ENCODE results near the gene SPG21.

The SPG21 gene

GRCh38 chr15:64991536-64992135 is 1.9 kb upstream of the SPG21 start:
- no peak for DNase-seq (ENCODE audit: low read depth)

DNA sequence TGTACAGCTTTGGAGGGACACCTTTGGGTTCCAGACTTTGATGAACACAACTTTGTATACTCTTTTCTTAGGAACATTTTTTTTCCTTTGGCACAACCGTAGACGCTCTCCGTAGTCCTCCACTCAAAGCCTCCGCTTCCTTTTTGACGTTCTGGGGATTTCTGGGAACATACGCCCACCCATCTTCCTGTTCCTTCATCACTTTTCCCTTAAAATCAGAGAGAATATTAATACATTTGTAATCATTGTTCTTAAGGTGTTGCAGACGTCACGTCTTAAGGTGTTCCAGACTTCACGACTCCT is 405 bp upstream of the SPG21 start:
- no peak for DNase-seq (ENCODE audit: low read depth)

GRCh38 chr15:64987136-64987535 is 2.6 kb downstream of the SPG21 start:
- DNase-seq (ENCODE audit: low read depth) = no peak

- DNase-seq (ENCODE audit: low read depth) = no peak
Observed at GRCh38 chr15:64985366-64986033, 4.2 kb downstream of the SPG21 start.

GRCh38 chr15:64982472-64982871 is 7.2 kb downstream of the SPG21 start:
- no peak for DNase-seq (ENCODE audit: low read depth)

GRCh38 chr15:64981812-64982431 is 7.8 kb downstream of the SPG21 start:
- DNase-seq (ENCODE audit: low read depth) = no peak

DNA sequence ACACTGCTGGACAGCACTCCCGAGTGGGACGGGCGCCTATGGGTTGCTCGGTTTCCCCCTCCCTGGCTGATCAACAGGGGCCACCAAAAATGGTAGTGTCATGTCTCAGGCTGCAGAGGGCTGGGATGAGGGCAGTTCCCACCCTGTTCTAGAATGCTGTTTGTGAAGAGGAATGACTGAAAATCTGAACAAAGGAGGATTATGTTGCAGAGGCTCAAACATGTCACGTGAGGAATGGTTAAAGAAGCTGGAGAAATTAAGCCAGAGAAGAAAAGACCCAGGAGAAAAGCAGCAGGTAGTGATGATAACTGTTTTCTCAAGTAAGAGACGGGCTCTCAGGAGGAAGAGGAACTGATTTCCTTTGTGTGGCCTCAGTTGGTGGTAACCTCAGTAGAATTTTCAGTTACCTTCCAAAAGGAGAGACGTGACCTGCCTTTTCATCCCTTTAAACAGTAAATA is 10.4 kb downstream of the SPG21 start:
- no peak for DNase-seq (ENCODE audit: low read depth)

- no peak for DNase-seq (ENCODE audit: low read depth)
Observed at GRCh38 chr15:64975390-64975789, 14.3 kb downstream of the SPG21 start.

DNA sequence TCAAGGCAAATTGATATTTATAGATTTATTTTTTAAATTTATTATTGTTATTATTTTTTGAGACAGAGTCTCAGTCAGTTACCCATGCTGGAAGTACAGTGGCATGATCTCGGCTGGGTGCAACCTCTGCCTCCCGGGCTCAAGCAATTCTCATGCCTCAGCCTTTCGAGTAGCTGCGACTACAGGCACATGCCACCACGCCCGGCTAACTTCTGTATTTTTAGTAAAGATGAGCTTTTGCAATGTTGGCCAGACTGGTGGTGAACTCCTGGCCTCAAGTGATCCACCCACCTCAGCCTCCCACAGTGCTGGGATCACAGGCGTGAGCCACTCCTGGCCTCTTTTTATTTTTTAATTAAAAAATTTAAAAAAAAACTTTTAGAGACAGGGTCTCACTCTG is 19.0 kb downstream of the SPG21 start:
- DNase-seq (ENCODE audit: low read depth) = no peak

DNA sequence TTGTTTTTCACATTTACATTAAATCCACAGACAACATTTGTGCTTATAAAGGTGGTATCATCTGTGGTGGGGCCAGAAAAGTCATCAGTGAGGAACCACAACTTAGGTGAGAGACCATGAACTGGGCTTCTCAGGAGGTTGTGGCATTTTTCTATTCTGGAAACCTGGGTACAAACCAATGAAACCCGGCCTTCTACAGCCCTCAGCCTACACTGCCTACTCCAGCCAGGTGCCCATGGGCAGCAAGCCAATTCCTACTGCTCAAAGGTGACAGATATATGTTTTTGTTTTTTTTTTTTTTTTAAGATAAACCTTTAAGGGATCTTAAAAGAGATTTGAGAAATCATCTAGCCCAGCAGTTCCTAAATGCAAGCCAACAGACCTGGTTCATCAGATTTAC is 20.3 kb downstream of the SPG21 start:
- no peak for DNase-seq (ENCODE audit: low read depth)

DNA sequence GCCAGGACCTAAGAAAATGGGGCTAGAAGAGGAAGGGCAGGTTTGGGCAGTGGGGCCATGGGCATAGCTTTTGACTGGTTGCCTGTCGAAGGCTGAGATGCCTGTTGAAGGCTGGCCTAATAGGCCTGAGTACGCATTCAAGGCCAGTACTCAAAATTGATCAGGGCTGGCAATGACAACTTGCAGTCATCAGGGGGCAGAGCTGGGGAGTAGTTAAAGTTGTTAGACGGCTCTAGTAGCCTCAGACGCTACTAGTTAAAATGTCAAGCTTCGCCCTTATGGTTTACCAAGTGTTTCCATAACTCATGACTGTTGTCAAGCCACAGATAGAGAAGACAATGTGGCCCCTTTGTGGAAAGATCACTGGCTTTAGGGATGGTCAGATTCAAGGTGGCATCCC is 28.7 kb downstream of the SPG21 start:
- no peak for DNase-seq (ENCODE audit: low read depth)

DNA sequence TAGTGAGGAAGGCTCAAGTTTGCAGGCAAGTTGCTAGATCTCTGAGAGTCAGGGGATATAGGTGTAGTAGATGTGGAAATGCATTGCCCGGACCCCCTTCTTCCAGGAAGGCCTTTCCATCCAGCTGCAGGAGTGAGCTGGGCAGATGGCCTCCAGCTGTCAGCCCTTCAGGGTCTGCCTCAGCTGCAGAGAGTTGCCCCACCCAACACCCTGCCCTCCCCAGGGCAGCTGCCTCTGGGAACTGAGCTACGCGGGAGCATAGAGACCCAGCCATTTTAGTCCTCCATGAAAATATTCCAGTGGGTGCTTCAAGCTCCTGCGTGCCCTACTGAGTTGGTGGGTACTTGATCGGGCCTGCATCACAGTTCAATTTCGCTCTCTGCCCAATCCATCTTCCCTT is 29.6 kb downstream of the SPG21 start:
- DNase-seq (ENCODE audit: low read depth) = no peak

DNA sequence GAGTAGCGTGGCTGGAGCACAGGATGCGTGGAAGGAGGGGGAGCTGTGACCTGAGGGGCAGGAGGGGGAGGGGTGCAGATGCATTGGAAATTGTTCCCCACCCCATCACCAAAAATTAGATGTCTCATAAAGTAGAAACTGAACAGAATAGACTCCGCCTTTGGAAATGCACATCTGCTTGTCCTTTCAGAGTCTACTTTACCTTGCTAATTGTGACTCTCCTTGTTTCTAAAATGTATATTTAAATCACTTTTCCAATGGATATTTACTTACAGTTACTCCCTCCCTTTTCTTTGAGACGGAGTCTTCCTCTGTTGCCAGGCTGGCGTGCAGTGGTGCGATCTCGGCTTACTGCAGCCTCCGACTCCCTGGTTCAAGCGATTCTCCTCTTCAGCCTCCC is 30.6 kb downstream of the SPG21 start:
- no peak for DNase-seq (ENCODE audit: low read depth)

DNA sequence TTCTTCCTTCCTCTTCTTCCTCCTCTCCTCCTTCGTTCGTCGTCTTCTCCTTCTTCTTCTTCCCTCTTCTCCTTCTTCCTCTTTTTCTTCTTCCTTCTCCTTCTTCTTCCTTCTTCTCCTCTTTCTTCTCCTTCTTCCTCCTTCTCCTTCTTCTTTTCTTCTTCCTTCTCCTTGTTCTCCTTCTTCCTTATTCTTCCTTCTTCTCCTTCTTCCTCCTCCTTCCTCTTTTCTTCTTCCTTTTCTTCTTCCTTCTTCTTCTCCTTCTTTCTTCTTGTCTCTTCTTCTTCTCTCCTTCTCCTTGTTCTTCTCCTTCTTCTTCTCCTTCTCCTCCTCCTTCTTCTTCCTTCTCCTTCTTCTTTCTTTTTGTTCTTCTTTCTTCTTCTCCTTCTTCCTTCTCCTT is 35.3 kb downstream of the SPG21 start:
- no peak for DNase-seq (ENCODE audit: low read depth)

DNA sequence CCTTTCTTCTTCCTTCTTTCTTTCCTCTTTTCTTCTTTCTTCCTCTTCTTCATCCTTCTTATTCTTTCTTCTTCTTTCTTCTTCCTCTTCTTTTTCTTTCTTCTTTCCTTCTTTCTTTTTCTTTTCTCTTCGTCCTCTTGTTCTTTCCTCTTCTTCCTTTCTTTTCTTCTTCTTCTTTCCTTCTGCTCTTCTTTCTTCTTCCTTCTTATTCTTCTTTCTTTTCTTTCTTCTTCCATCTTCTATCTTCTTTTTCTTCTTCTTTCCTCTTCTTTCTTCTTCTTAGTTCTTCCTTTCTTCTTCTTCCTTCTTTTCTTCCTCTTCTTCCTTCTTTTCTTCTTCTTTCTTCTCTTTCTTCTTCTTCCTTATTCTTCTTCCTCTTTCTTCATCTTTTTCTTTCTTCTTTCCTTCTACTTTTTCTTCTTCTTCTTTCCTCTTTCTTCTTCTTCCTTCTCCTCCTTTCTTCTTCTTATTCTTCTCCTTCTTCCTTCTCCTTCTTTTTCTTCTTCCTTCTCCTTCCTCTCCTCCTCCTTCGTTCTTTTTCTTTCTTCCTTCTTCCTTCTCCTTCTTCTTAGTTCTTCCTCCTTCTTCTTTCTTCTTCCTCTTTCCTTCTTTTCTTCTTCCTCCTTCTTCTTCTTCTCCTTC is 37.8 kb downstream of the SPG21 start:
- no peak for DNase-seq (ENCODE audit: low read depth)

- DNase-seq (ENCODE audit: low read depth) = no peak
Observed at GRCh38 chr15:64950888-64951287, 38.8 kb downstream of the SPG21 start.

- no peak for DNase-seq (ENCODE audit: low read depth)
Observed at GRCh38 chr15:64949383-64950186, 40.1 kb downstream of the SPG21 start.

DNA sequence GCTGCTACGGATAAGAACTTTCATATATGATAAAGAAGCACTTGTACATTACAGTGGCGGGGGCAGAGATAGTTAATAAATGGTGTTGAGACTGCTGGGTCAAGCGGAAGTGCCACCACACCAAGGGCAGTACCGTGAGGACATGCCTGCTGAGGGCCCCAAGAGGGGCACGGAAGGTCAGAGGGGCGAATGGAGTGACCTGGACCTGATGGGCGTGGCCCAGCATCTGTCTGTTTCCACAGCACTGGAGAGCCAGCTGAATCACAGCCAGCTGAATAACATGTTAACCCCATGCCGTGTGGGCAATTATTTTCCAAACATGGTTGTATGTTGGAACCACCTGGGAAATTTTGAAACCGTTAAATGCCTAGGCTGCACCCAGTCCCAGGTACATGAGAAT is 40.8 kb downstream of the SPG21 start:
- DNase-seq (ENCODE audit: low read depth) = no peak

DNA sequence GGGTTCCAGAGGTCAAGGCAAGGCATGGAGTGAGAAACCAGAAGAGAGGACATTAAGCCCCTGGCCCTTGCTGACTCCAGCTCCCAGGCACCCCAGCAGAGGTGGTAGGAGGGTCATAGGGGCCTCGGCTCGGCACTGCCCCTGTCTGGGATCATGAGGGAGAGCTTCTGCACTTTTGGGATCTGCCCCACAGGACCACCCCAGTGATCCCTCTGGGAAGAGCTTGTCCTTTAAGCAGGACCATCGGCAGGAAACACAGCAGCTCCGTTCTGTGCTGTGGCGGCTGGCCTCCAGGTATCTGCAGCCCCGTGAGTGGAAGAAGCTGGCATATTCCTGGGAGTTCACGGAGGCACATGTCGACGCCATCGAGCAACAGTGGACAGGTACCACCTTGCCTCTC is 42.5 kb downstream of the SPG21 start:
- no peak for DNase-seq (ENCODE audit: low read depth)

- DNase-seq (ENCODE audit: low read depth) = no peak
Observed at GRCh38 chr15:64944961-64945360, 44.8 kb downstream of the SPG21 start.

- no peak for DNase-seq (ENCODE audit: low read depth)
Observed at GRCh38 chr15:64943512-64944225, 46.0 kb downstream of the SPG21 start.

- no peak for DNase-seq (ENCODE audit: low read depth)
Observed at GRCh38 chr15:64942356-64942755, 47.4 kb downstream of the SPG21 start.

All from activated gamma-delta T cell treated with anti-CD3 and anti-CD28 coated beads, Interleukin-2, amount 50 U/mL, for 16 hours (primary cell).